GM12892 (cell line): ENCODE results near the gene MITD1.

Experiments used
- POLR2A ChIP-seq: IDR thresholded peaks from 2 replicates; pipeline ENCODE4 v1.6.1; 2011; ENCODE audit warnings: low read depth, low read length, control low read depth
- POLR2AphosphoS5 ChIP-seq: IDR thresholded peaks from 2 replicates; pipeline ENCODE4 v1.6.1; 2011; ENCODE audit warnings: low read depth, low read length, control low read depth
- TAF1 ChIP-seq: IDR thresholded peaks from 2 replicates; pipeline ENCODE4 v1.6.1; 2011; ENCODE audit warnings: low read depth, mild to moderate bottlenecking, control low read depth, low read length, borderline replicate concordance

DNA sequence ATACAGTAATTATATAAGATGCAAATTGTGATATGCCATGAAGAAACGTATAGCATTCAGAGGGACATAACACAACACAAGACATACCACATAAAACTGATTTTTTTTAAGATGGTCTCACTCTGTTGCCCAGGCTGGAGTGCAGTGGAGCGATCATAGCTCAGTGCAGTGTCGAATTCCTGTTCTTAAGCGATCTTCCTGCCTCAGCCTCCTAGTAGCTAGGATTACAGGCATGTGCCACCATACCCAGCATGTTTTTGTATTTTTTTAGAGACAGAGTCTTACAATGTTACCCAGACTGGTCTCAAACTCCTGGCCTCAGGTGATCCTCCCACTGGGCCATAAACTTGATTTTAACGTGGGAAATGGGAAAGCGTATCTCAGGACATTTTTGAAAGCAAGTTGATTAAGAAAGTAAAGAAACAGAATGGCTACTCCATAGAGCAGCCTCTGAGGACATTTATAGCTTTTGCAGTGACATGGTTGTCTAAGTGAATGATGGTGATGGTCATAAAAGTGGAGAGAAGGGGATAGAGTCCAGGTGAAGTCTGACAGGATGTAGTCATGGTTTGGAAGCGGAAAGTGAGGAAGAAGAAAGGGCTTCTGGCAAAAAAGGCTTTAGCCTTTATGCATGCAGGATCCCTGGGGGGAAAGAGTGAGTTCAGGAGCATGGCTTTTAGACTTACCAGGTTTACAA is 28.5 kb downstream of the MITD1 start:
- TF ChIP-seq POLR2A (no peak), POLR2AphosphoS5 (no peak), TAF1 (no peak)
